GM19455 (cell line): ENCODE data around the gene IRX5.

Experiments
- ATAC-seq: cut with Tn5 transposase; IDR thresholded peaks from one replicate; pipeline ENCODE4 v1.9.1; 2021; ENCODE audit not compliant: unreplicated experiment

Gene IRX5

DNA sequence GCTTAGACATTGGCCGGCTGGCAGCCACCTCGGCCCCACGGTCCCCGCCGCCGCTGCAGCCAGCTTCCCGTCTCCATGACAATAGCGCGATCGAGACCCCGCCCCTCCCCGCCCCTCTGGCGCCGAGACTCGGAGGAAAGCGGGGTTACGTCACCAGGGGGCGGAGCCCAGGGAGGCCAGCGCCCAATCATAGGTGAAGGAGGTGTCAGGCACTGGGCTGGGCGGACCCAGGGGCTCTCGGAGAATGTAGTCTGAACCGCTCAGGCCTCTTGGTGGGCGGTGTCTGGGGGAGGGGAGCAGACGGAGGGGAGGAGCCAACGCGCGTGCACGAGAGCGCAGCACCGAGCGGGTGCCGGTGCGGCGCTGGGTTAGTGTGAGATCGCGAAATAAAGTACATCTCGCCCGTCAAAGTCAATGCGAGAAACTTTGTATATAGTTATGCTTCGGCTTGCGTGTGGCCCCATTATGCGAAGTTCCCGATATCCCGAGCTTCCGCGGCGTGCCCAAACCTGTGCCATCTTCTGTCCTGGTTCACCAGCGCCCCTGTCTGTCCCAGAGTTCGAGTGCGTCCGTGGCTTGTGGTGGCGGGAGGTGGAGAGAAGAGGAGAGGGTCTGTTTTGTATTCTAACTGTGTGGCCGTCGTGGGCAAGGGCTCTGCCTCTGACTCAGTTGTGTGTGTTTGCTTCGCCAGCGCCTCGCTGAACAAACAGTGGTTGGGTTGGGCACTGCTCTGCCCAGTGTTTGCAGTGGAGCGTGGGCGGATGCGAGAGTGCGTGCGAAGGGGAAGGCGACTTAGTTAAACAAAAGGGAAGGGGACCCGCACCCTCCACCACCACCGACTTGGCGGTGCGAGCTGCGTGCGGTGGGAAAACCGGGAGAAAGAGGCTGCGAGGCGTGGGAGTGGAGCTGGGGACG lies 1.3 kb upstream of the IRX5 start:
- peak; percentile 86 for ATAC-seq

- ATAC-seq: no peak
Observed at GRCh38 chr16:54930869-54931119, 129 bp downstream of the IRX5 start.

DNA sequence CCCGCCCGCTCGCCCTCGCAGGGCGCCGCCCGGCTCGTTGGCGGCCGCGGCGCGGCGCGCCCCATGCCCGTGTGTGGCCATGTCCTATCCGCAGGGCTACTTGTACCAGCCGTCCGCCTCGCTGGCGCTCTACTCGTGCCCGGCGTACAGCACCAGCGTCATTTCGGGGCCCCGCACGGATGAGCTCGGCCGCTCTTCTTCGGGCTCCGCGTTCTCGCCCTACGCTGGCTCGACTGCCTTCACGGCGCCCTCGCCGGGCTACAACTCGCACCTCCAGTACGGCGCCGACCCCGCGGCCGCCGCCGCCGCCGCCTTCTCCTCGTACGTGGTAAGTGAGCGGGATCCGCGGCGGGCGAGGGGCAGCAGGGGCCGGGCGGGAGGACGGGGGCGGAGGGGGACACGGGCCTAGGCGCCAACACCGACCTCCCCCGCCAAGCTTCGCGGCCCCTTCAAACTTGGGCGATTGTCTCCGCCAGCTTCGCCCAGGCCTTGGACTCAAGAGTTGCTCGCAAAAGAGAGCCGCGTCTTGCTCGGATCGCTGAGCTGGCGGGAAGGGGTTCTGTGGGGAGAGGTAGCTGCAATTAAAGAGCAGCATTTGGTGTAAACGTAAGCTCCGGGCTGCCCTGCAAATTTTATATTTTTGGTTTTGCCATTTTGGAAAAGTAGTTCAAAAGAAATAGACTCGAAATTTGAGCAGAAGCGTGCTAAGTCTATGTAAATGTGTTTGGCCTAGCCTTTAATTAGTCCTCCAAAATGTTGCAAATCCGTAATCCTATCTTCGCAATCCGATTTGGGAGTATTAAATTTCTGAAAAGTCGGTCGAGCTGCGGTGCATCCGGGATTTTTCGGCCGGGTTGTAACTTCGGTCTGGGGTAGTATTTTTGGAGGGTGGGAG lies 702 bp downstream of the IRX5 start:
- no peak for ATAC-seq

DNA sequence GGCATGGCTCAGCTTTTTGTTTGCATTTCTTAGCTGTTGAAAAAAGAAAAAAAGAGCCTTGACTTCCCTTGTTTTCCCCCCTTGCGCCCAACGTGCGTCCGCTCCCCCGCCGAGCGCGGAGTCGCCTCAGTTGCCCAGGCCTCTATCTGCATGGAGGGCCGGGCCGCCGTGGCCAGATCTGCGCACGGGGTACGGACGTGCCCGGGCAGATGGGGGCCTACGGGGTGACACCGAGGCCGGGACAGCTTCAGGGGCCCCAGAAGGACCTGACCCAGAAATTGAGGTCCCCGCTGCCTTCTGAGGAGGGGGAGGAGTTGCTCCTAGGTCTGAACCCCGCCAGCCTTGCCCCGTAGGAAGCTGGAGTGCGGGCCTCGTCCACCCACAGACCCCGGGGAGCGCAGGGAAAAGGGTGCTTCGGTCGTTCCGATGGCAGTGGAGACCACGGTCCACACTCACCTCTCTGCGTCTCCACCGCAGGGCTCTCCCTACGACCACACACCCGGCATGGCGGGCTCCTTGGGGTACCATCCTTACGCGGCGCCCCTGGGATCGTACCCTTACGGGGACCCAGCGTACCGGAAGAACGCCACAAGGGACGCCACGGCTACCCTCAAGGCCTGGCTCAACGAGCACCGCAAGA lies 1.5 kb downstream of the IRX5 start:
- ATAC-seq: no peak

GRCh38 chr16:54932737-54933254 lies 2.1 kb downstream of the IRX5 start:
- no peak for ATAC-seq

GRCh38 chr16:54933281-54934011 lies 2.8 kb downstream of the IRX5 start:
- no peak for ATAC-seq

DNA sequence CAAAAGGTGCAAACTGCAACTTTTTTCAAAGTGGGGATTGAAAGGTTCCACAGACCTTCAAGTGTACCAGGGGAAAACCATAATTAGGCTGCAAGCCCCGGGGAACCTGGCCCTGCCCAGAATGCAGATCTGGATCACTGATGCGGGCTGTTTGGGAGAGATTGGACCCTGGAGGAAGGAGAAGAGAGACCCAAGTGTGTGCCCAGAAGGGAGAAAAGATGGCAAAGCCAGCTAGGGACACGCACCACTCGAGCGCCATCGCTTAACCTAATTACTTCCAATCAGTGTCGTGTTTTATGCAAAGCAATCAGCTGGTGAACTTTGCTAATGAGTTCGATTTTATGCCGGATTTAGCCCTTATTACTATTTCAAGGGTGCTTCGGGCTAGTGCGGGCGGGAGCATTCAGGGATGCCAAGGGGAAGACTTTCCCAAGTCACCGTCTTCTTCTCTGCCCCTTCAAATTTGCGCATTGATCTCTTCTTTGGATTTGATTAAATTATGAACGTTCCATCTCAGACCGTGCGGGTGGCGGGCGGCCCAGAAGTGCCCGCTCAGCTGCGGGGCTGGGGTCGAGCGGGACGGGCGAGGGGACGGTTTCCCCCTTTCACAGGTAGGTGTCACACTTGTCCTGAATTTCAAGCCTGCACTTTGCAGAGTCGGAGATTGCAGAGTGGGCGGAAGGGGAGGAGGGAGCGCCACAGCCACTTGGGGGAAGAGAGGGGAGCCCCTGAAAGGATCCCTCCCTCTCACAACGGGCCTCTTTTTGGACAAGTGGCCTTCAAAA lies 4.0 kb downstream of the IRX5 start:
- no peak for ATAC-seq

DNA sequence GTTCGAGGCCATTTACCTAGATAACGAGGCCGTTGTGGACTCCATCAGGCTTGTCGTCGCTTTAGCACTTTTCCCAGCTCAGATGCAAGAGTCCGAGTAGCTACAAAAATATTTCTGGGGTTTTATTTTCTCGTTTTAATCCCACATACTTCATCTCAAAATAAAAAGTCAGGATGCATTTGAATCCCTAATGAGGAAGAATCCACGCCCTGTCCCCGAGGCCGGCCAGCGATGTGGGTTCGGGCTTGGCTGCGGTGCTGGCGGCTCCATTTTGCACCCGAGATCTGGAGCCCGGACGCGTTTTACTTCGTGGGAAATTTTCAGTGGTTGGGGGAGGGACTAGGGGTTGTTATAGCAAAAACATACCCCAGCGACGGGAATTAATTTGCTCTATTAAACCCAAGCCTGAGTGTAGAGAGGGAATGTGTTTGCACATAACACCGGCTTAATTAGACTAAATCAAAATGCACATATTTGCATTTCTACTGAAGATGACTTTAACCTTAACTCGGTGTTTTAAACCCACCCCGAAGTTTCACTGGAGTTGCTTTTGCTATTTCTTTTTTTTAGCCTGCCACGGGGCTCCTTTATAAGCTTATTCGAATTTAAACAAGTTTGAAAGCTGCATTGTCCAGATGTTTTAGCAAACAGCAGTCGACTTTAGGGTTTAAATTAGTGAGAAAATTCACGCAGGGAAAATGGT lies 4.8 kb downstream of the IRX5 start:
- no peak for ATAC-seq

DNA sequence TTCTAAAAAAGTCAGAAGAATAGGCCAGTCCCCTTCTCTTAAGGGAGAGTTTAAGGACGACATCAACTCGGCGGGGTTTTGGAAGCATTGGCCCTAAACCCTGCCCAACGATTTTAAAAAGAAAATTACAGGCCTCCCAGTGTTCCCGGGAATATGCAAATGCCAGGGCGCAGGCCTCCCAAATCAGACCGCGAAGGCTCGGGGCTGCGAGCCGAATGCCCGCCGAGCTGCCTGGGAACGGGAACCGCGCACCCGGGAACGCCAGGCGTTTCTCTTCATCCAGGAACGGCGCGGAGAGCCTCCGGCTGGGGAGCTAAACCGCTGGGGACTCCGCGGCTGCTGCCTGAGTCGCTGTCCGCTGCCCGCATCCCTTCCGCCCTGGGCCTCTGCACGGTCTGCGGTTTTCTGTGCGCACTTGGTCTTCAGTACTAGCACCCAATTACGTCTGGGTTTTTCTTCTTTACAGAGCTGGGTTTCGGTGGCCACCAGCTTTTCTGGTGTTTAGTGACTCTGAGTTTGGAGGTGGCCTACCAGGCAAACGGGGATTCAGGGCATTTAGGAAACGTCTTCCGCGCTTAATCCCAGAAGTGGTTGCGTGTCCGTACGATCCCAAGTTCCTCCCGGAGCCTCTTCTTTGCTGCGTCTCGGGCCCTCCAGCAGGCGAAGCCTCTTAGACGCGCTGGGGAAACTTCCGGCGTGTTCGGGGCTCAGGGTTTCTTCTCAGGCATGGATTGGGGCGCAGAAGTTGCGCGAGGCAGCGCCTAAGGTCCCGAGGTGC lies 5.7 kb downstream of the IRX5 start:
- no peak for ATAC-seq

DNA sequence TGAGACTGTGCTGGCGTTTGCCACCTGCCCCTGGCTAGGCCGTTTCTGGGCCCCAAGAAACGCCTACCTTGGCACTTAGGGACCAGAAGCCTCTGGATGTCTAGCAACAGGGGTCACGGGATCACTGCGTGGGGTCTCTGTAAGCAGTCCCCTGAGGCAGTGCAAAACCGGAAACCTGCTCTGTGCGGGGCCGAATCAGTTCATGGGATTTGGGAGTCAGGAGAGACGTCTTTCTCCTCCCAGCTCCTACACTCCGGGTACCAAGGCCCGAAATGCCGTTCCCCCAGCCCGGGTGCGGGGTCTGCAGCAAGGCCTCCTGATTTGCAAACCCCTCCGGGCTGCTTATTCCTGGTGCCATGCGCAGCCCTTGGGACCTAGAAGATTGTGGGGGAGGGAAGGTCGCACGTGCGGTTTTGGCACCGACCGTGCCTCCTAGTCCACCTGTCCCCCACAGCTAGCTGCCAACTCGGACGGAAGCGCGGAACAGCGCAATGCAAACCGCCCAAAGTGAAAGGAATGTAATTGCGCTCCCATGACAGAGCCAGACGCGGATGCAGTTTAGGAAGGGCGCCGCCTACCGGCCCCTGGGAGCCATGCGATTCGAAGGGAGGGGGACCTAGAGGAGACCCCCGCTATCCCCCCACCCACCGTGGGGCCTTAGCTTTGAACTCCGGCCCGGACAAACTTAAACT lies 6.5 kb downstream of the IRX5 start:
- ATAC-seq: no peak

- no peak for ATAC-seq
Observed at GRCh38 chr16:54937671-54938211, 7.1 kb downstream of the IRX5 start.

GRCh38 chr16:54938212-54939028 lies 7.8 kb downstream of the IRX5 start:
- no peak for ATAC-seq

GRCh38 chr16:54939029-54939346 lies 8.3 kb downstream of the IRX5 start:
- ATAC-seq: no peak

DNA sequence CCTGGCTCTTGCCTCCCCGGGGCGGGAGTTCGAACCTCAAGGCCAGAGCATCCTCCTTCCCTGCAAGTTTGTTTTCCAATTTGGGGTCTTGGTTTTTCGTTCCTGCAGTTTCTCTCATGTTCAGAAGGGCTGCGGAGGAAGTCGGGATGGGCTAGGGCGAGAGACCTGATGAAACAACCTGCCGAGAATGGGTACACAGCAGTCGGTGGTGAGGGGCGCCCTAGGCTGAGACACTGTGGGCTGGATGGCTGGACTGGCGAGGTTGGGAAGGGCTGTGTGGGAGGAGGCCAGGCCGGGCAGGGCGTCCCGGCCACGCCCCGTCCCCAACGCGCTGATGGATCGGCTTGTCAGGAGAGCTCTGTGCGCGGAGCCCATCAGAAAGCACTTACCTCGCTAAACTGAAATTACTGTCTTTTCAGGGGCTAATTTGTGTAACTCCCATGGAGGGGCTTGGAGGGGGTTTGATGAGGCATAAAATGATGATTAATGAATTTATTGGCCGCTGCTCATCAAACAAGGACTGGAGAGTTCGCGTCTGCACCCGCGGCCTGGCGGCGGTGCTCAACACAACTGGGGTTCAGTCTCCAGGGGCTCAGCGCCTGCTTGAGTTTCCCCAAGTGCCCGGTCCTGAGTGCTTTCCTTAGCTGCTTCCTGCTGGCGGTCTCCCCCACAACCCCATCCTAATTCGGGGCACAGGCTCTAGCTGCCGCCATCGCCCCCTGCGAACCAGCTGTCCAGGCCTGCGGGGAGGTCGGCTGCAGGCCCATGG lies 9.0 kb downstream of the IRX5 start:
- ATAC-seq: no peak

- ATAC-seq: no peak
Observed at GRCh38 chr16:54940279-54940604, 9.6 kb downstream of the IRX5 start.

DNA sequence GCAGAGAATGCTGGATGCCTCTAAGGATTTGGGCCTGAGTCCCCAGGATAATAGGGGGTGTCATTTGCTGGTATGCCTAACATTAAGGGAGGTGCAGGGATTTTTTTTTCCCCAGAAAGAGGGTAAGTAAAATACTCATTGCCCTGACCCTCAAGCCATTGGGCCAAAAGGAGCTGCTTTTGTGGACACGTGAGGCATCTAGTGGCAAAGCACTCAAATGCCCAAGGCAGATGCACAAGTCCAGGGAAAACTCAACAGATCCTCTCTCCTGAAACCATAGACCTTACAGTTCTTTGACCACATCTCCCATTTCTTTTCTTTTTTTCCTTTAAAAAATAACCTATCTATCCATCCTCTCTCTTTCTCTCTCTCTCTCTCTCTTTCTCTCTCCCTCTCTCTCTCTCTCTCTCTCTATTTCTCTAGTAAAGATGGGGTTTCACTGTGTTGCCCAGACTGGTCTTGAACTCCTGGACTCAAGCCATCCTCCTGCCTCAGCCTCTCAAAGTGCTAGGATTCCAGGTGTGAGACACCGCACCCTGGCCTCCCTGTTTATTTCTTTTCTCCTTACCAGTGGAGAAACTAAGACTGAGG lies 11.8 kb downstream of the IRX5 start:
- ATAC-seq: no peak
